BJ (cell line): ENCODE results near the gene CHN2. TPM values are rescaled to one million over a fixed set of nuclear protein-coding genes. Genes with fewer than 3 reads are reported as not detected.

Source experiments
- CTCF ChIA-PET: fragments of 350-600 bp; formaldehyde crosslinking; extraction: SDS; loops from one replicate; lab custom pipeline; 2021; ENCODE audit warnings: antibody characterized with exemption, inconsistent platforms; lab: Yijun Ruan, JAX
- POLR2A ChIA-PET: fragments of 300-600 bp; sonication (Branson Sonifier 250); formaldehyde crosslinking; extraction: SDS; loops from one replicate; lab custom pipeline; 2021; ENCODE audit warnings: antibody characterized with exemption; lab: Charles Lee
- DNase-seq: peaks from one replicate; pipeline ENCODE4 v3.0.0-alpha.2; 2011; ENCODE audit warnings: low read depth
- H3K27me3 ChIP-seq: 2 replicates; pipeline ENCODE4 v1.6.0; 2011; ENCODE audit warnings: low read length; ENCODE audit not compliant: control insufficient read depth, insufficient read depth
- H3K36me3 ChIP-seq: 2 replicates; pipeline ENCODE4 v1.5.1; 2011; ENCODE audit warnings: low read length; ENCODE audit not compliant: control insufficient read depth, insufficient read depth
- H3K4me3 ChIP-seq: 2 replicates; pipeline ENCODE4 v1.5.1; 2011; ENCODE audit warnings: low read depth, mild to moderate bottlenecking, control low read depth, low read length
- CTCF ChIP-seq: IDR thresholded peaks from 2 replicates; pipeline ENCODE4 v1.5.1; 2011; ENCODE audit warnings: low read depth, mild to moderate bottlenecking, control low read depth, inconsistent platforms, low read length, moderate library complexity; ENCODE audit not compliant: insufficient read depth
- polyA plus RNA-seq: library from polyadenylated mRNA; depleted of rRNA; stranded (reverse); fragments of >200 nt; gene quantifications from 2 replicates; pipeline ENCODE4 v1.2.3, GENCODE V29; 2011

CHN2 gene
- polyA plus RNA-seq, 1 experiment = not detected

DNA sequence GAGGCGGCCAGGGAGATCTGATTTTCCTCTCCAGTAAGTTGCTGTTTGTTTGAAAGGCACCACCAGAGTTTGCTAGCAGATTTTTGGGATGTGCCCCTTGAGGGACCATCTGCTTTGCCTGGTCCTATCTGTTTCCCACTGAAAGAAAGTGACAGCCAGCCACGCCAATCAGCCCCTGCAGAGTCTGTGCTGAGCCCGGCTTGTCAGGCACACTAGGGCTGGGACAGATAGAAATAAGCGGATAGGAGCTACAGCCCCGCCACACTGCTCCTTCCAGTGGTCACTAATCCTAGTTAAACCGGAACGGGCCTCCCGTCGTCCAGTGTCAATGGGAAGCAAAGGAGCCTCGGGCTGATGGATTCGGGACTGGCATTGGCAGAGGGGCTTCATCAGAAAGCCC lies 207.2 kb downstream of the CHN2 start:
- no peak for TF ChIP-seq CTCF
- CTCF ChIA-PET = interaction anchor here (0.8 to 2.0 kb wide), 2 partner anchors 15 to 212 kb away, joined by 3 to 8 read pairs; no protein-coding TSS in a partner anchor
- no peaks in the 10 kb centered on the region; the same call in 1 of the 2 replicates for H3K27me3 ChIP-seq

GRCh38 chr7:29405891-29406290 lies 211.3 kb downstream of the CHN2 start:
- no peak for DNase-seq
- Histone ChIP-seq H3K4me3 (no peak overlapping the region), H3K27me3 (no peaks in the 10 kb centered on the region; the same call in 1 of the 2 replicates), H3K36me3 (no peaks in the 10 kb centered on the region)
- no peak for TF ChIP-seq CTCF
- ChIA-PET CTCF (interaction anchor here (2.2 to 9.4 kb wide), 2 partner anchors 216 to 482 kb away, joined by 10 to 129 read pairs; no protein-coding TSS in a partner anchor), POLR2A (no interaction called here)

More for the DNA sequence above, 207.2 kb downstream of the CHN2 start:
- no peak for DNase-seq
- no peak overlapping the region for H3K4me3 ChIP-seq
- POLR2A ChIA-PET = no interaction called here
- H3K36me3 ChIP-seq = no peaks in the 10 kb centered on the region

GRCh38 chr7:29406366-29406765 lies 211.8 kb downstream of the CHN2 start:
- CTCF ChIA-PET = interaction anchor here (2.2 to 9.4 kb wide), 2 partner anchors 216 to 483 kb away, joined by 10 to 129 read pairs; no protein-coding TSS in a partner anchor
- H3K27me3 ChIP-seq = no peaks in the 10 kb centered on the region; the same call in 1 of the 2 replicates
- DNase-seq = no peak
- no peak for TF ChIP-seq CTCF
- H3K4me3 ChIP-seq = no peak overlapping the region
- POLR2A ChIA-PET = no interaction called here
- no peaks in the 10 kb centered on the region for H3K36me3 ChIP-seq

DNA sequence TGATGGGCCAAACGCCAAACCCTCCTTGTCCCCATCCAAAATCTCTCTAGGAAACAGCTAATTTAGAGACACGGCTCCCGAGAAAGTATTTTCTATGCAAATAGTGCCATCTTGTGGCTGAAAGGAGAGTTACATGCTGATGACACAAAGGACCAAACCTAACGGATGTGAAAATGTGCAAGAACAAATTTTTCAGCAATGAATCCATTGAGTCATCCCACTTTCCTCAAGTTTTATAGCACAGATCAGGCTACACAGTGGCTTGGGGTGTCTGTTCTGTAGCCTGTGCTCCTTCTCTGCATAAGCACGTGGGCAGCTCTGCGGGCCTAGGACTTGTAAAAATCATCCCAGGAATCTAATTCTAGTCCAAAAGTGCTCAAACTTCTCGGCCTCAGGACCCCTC lies 214.3 kb downstream of the CHN2 start:
- Histone ChIP-seq H3K4me3 (no peak overlapping the region), H3K27me3 (no peaks in the 10 kb centered on the region; the same call in 1 of the 2 replicates), H3K36me3 (no peaks in the 10 kb centered on the region)
- TF ChIP-seq CTCF = peak; percentile 75
- DNase-seq = peak; percentile 70
- POLR2A ChIA-PET = no interaction called here
- CTCF ChIA-PET = interaction anchor here (0.6 to 9.4 kb wide), 27 partner anchors 12 to 493 kb away, joined by 3 to 129 read pairs (median 3); no protein-coding TSS in a partner anchor

GRCh38 chr7:29410996-29411395 lies 216.4 kb downstream of the CHN2 start:
- TF ChIP-seq CTCF = no peak
- Histone ChIP-seq H3K4me3 (no peak overlapping the region), H3K27me3 (peaks cover 2% of the 10 kb centered on the region; the same call in 1 of the 2 replicates), H3K36me3 (no peaks in the 10 kb centered on the region)
- DNase-seq = no peak
- ChIA-PET POLR2A (no interaction called here), CTCF (interaction anchor here (1.6 to 9.4 kb wide), 2 partner anchors 222 to 487 kb away, joined by 6 to 129 read pairs; no protein-coding TSS in a partner anchor)
